B cell (primary cell): ENCODE measurements around the gene CACNB4. TPM values are rescaled to one million over a fixed set of nuclear protein-coding genes. Genes with fewer than 3 reads are reported as not detected.
A peak's percentile ranks its signal among the peaks of the same experiment; 100 is the strongest.

Experiments used
- ATAC-seq: fragments of 200-7000 bp; cut with Tn5 transposase; one replicate; pipeline ENCODE4 v1.10.0; 2021; ENCODE audit warnings: low read depth, mild to moderate bottlenecking, moderate number of reproducible peaks, moderate library complexity
- CTCF ChIA-PET: fragments of 350-600 bp; sonication (Branson Sonifier 250); formaldehyde crosslinking; loops from one replicate; lab custom pipeline; 2021; ENCODE audit warnings: antibody characterized with exemption, inconsistent platforms; lab: Charles Lee
- POLR2A ChIA-PET: fragments of 350-600 bp; sonication (Branson Sonifier 250); formaldehyde crosslinking; loops from one replicate; lab custom pipeline; 2021; ENCODE audit warnings: antibody characterized with exemption; lab: Charles Lee
- DNase-seq: peaks from one replicate; pipeline ENCODE4 v3.0.0; 2013
- H2AFZ ChIP-seq: 2 replicates; pipeline ENCODE4 v1.6.1; 2012; ENCODE audit warnings: mild to moderate bottlenecking, low read depth, low read length; ENCODE audit not compliant: insufficient read depth, poor library complexity, severe bottlenecking
- H3K27ac ChIP-seq, 2 donors: 1 replicate in 1 of 2; 2 replicates in 1 of 2; pipeline ENCODE4 v1.5.1; 2012 to 2013; ENCODE audit warnings: low read length in 2 of 2, mild to moderate bottlenecking in 2 of 2, moderate library complexity in 1 of 2
- H3K27me3 ChIP-seq, 4 experiments: fragments of 200-600 bp in 1 of 4; sonication (generic) in 1 of 4; replicated peaks in 1 of 4; 1 replicate in 2 of 4; 2 replicates in 2 of 4; pipeline versions ENCODE4 v1.6.1 to v1.7.0; 2013 to 2016; ENCODE audit warnings: low read length in 3 of 4, mild to moderate bottlenecking in 2 of 4, mixed read lengths in 1 of 4, moderate library complexity in 1 of 4; ENCODE audit not compliant: insufficient read depth in 4 of 4, control insufficient read depth in 3 of 4; ENCODE audit errors: control extremely low read depth in 1 of 4
- H3K36me3 ChIP-seq, 2 experiments: replicated peaks in 1 of 2; 1 replicate in 1 of 2; 2 replicates in 1 of 2; pipeline versions ENCODE4 v1.6.1 to v1.7.1; 2013; ENCODE audit warnings: low read length in 1 of 2; ENCODE audit not compliant: insufficient read depth in 2 of 2, control insufficient read depth in 1 of 2; ENCODE audit errors: control extremely low read depth in 1 of 2, extremely low read depth in 1 of 2
- H3K4me1 ChIP-seq, 2 donors: fragments of 200-600 bp in 1 of 2; sonication (generic) in 1 of 2; 1 replicate in 1 of 2; 2 replicates in 1 of 2; pipeline versions ENCODE4 v1.5.1 to v1.6.1; 2013 to 2017; ENCODE audit warnings: low read length in 2 of 2; ENCODE audit not compliant: control insufficient read depth in 2 of 2, insufficient read depth in 2 of 2
- H3K4me2 ChIP-seq: replicated peaks from 2 replicates; pipeline ENCODE3; 2012; ENCODE audit warnings: mild to moderate bottlenecking, low read depth, low read length; ENCODE audit not compliant: poor library complexity, severe bottlenecking
- H3K4me3 ChIP-seq, 5 experiments: fragments of 200-600 bp in 1 of 5; sonication (generic) in 1 of 5; 1 replicate in 3 of 5; 2 replicates in 2 of 5; pipeline versions ENCODE4 v1.5.1 to v1.7.0; 2011 to 2016; ENCODE audit warnings: low read length in 4 of 5, mild to moderate bottlenecking in 4 of 5, low read depth in 2 of 5, control low read depth in 1 of 5, moderate library complexity in 1 of 5; ENCODE audit not compliant: insufficient read depth in 1 of 5; ENCODE audit errors: control extremely low read depth in 1 of 5, extremely low read depth in 1 of 5
- H3K79me2 ChIP-seq: fragments of 200-600 bp; sonication (generic); one replicate; pipeline ENCODE4 v1.6.0; 2016; ENCODE audit warnings: low read length; ENCODE audit not compliant: control insufficient read depth, insufficient read depth
- H3K9ac ChIP-seq: fragments of 200-600 bp; sonication (generic); 2 replicates; pipeline ENCODE4 v1.6.1; 2017; ENCODE audit warnings: mild to moderate bottlenecking, low read length, moderate library complexity
- H3K9me3 ChIP-seq, 3 donors: one replicate each; pipeline versions ENCODE4 v1.6.1 to v1.7.1; 2013; ENCODE audit warnings: low read length in 2 of 3; ENCODE audit not compliant: control insufficient read depth in 2 of 3, insufficient read depth in 1 of 3; ENCODE audit errors: control extremely low read depth in 1 of 3
- H4K20me1 ChIP-seq: 2 replicates; pipeline ENCODE4 v1.6.0; 2012; ENCODE audit warnings: mild to moderate bottlenecking, low read length; ENCODE audit not compliant: insufficient read depth, control insufficient read depth, poor library complexity, severe bottlenecking
- H3K27ac Mint-ChIP-seq: one replicate; pipeline ENCODE4 v1.8.0; 2021; ENCODE audit warnings: mixed read lengths
- H3K27me3 Mint-ChIP-seq: one replicate; pipeline ENCODE4 v1.8.0; 2021; ENCODE audit warnings: mixed read lengths
- H3K4me1 Mint-ChIP-seq: one replicate; pipeline ENCODE4 v1.8.0; 2021; ENCODE audit warnings: mixed read lengths
- H3K4me3 Mint-ChIP-seq: one replicate; pipeline ENCODE4 v1.8.0; 2021; ENCODE audit warnings: mixed read lengths
- H3K9me3 Mint-ChIP-seq: one replicate; pipeline ENCODE4 v1.8.0; 2022; ENCODE audit warnings: mixed read lengths; ENCODE audit not compliant: insufficient read depth
- EZH2 ChIP-seq: IDR thresholded peaks from 2 replicates; pipeline ENCODE4 v1.6.1; 2012; ENCODE audit warnings: borderline replicate concordance, low read depth, mild to moderate bottlenecking, moderate library complexity, low read length; ENCODE audit not compliant: insufficient read depth, poor library complexity, severe bottlenecking
- whole genome bisulfite sequencing: methylation state at CpG from one replicate; pipeline ENCODE4 v1.1.5; 2013; ENCODE audit warnings: missing lambda C conversion rate; ENCODE audit not compliant: insufficient coverage; 5-methylcytosine and 5-hydroxymethylcytosine counted together
- intact Hi-C: fragments of 100-400 bp; cut with micrococcal nuclease; formaldehyde crosslinking; loops from one replicate; pipeline ENCODE4 v1.10.0; 2022
- polyA plus RNA-seq: library from polyadenylated mRNA; depleted of rRNA; stranded (reverse); fragments of >200 nt; gene quantifications from 2 replicates; pipeline ENCODE4 v1.2.3, GENCODE V29; 2012
- total RNA-seq, 2 donors: library from RNA; stranded (reverse); fragments of 120-200 nt in 1 of 2; gene quantifications; 1 replicate in 1 of 2; 2 replicates in 1 of 2; pipeline versions ENCODE4 v1.2.3 to v1.2.4, GENCODE V29; 2013 to 2022
- TF ChIP-seq, protein P1 (sequence below): fragments of 200-600 bp; IDR thresholded peaks from one replicate; pipeline ENCODE4 v1.8.0; 2022; ENCODE audit warnings: antibody characterized with exemption, mild to moderate bottlenecking

CACNB4 gene
- total and polyA plus RNA-seq, 2 donors (not counting 1 experiment from before 2014, with no cell fraction given) = 0.12 to 1.4 TPM

GRCh38 chr2:151973901-151974199 is 125.0 kb downstream of the CACNB4 start:
- ChIA-PET CTCF (no interaction called here), POLR2A (no interaction called here)
- no peak overlapping the region for H3K4me3 Mint-ChIP-seq
- Histone ChIP-seq H3K9me3 (no peaks in the 10 kb centered on the region), H4K20me1 (no peaks in the 10 kb centered on the region), H3K36me3 (no peaks in the 10 kb centered on the region), H3K27ac (no peak overlapping the region), H2AFZ (peak overlapping the region; percentile 41), H3K4me2 (no peak overlapping the region), H3K4me3 (no peak overlapping the region), H3K27me3 (peaks cover 0 to 3% (median 0%) of the 10 kb centered on the region in 4 experiments), H3K4me1 (no peaks in the 10 kb centered on the region), H3K9ac (no peak overlapping the region), H3K79me2 (no peaks in the 10 kb centered on the region)
- H3K4me1 Mint-ChIP-seq = peaks cover 1% of the 10 kb centered on the region
- intact Hi-C loops = no loop called here
- H3K9me3 Mint-ChIP-seq = no peaks in the 10 kb centered on the region
- DNase-seq = no peak
- TF ChIP-seq EZH2 = no peak
- TF ChIP-seq, protein P1, sequence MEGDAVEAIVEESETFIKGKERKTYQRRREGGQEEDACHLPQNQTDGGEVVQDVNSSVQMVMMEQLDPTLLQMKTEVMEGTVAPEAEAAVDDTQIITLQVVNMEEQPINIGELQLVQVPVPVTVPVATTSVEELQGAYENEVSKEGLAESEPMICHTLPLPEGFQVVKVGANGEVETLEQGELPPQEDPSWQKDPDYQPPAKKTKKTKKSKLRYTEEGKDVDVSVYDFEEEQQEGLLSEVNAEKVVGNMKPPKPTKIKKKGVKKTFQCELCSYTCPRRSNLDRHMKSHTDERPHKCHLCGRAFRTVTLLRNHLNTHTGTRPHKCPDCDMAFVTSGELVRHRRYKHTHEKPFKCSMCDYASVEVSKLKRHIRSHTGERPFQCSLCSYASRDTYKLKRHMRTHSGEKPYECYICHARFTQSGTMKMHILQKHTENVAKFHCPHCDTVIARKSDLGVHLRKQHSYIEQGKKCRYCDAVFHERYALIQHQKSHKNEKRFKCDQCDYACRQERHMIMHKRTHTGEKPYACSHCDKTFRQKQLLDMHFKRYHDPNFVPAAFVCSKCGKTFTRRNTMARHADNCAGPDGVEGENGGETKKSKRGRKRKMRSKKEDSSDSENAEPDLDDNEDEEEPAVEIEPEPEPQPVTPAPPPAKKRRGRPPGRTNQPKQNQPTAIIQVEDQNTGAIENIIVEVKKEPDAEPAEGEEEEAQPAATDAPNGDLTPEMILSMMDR = no peak
- peaks cover 7% of the 10 kb centered on the region for H3K27me3 Mint-ChIP-seq
- WGBS = 50% methylated on average over 1 of the region's 8 CpGs
- H3K27ac Mint-ChIP-seq = no peak overlapping the region
- no peak for ATAC-seq

DNA sequence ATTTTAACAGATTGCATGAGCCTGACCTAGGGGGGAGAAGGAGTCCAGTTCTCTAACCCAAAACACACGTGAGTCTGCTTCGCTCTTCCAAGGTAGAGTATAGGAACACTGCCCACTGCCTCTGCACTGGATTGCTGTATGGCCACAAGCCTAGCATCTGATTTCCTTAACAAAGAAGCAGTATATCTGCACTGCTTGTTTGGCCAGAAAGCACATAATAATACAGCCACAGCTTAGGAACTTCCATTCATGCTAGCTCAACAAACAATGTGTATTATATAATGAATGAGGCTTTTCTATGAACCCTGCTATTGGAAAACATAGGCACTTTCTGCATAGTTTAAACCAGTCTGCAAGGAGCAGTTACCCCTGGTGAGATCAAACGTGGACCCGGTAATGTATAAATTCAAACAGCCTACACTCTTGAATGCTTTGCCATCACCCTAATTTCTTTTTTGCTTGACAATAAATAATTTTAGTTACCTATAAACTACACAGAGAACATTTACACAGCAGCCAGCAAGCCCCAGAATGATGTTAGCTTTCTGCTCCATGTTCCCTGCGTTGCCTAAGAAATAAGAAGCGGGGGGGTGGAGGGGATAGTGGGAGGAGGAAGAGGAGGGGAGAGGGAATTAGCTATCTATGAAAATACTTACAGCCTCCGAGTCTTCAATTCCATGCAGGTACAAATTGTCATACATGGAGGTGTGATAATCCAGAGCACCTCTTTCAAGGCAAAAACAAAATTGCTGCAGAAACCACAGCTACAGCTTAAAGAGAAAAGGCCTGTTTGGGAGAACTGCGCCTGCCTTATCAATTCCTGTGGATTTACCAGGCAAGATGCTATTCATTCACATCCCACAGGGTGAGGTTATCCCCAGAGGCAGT is 125.6 kb downstream of the CACNB4 start:
- H2AFZ ChIP-seq = peak overlapping the region; percentile 41
- POLR2A ChIA-PET = interaction anchor here (0.7 kb wide), 1 partner anchor 144 kb away, joined by 3 read pairs; no protein-coding TSS in a partner anchor
- no peak overlapping the region for H3K27ac Mint-ChIP-seq

More for the DNA sequence above, 125.6 kb downstream of the CACNB4 start:
- Histone ChIP-seq H3K9me3 (no peaks in the 10 kb centered on the region), H3K4me3 (no peak overlapping the region), H3K79me2 (no peaks in the 10 kb centered on the region), H3K4me2 (no peak overlapping the region), H3K27me3 (peaks cover 0 to 3% (median 0%) of the 10 kb centered on the region in 4 experiments), H3K4me1 (no peaks in the 10 kb centered on the region), H3K27ac (no peak overlapping the region), H3K36me3 (no peaks in the 10 kb centered on the region), H3K9ac (no peak overlapping the region), H4K20me1 (no peaks in the 10 kb centered on the region)
- Mint-ChIP-seq H3K4me3 (no peak overlapping the region), H3K27me3 (peaks cover 7% of the 10 kb centered on the region), H3K4me1 (peaks cover 1% of the 10 kb centered on the region), H3K9me3 (no peaks in the 10 kb centered on the region)
- DNase-seq (no peak), ATAC-seq (no peak)
- CTCF ChIA-PET = interaction anchor here (0.8 kb wide), 1 partner anchor 9 kb away, joined by 4 read pairs; no protein-coding TSS in a partner anchor
- intact Hi-C loops = no loop called here
- TF ChIP-seq, protein P1 = no peak
- no peak for TF ChIP-seq EZH2
- WGBS = 94% methylated on average over 4 of the region's 8 CpGs
